ENCODE data around the gene TRIP12.

The TRIP12 gene

GRCh38 chr2:229714736-229715541, 206.9 kb downstream of the TRIP12 start:
- H3K4me1 ChIP-seq (ENCODE audit: control insufficient read depth in 5 of 5, insufficient read depth in 5 of 5, low read length in 5 of 5) = peaks cover 0 to 20% (median 17%) of the 10 kb centered on the region in 5 donors
- H3K27me3 ChIP-seq (ENCODE audit: control insufficient read depth in 5 of 5, insufficient read depth in 4 of 5, low read length in 5 of 5) = peaks cover 24 to 58% (median 40%) of the 10 kb centered on the region in 5 donors
- peak overlapping the region in 3 of 5 donors; percentile 32 to 67 (median 66) for H3K4me3 ChIP-seq (ENCODE audit: low read depth in 1 of 5, low read length in 5 of 5)
- H3K9ac ChIP-seq (ENCODE audit: low read length in 5 of 5) = no peak overlapping the region
- no peak overlapping the region for H3K27ac ChIP-seq (ENCODE audit: low read depth, low read length)
- peaks cover 0 to 7% (median 0%) of the 10 kb centered on the region in 5 donors for H3K9me3 ChIP-seq (ENCODE audit: control insufficient read depth in 5 of 5, low read length in 5 of 5)
- H3K36me3 ChIP-seq (ENCODE audit: control insufficient read depth in 5 of 5, insufficient read depth in 5 of 5, low read length in 5 of 5) = no peaks in the 10 kb centered on the region

- peak within 1 kb of the TSS in 3 of 5 donors; percentile 32 to 67 (median 66) for H3K4me3 ChIP-seq (ENCODE audit: low read depth in 1 of 5, low read length in 5 of 5)
- no peaks in the 10 kb centered on the region for H3K36me3 ChIP-seq (ENCODE audit: control insufficient read depth in 5 of 5, insufficient read depth in 5 of 5, low read length in 5 of 5)
- H3K4me1 ChIP-seq (ENCODE audit: control insufficient read depth in 5 of 5, insufficient read depth in 5 of 5, low read length in 5 of 5) = peaks cover 0 to 20% (median 17%) of the 10 kb centered on the region in 5 donors
- H3K9ac ChIP-seq (ENCODE audit: low read length in 5 of 5) = no peak within 1 kb of the TSS
- H3K27ac ChIP-seq (ENCODE audit: low read depth, low read length) = no peak within 1 kb of the TSS
- peaks cover 0 to 7% (median 0%) of the 10 kb centered on the region in 5 donors for H3K9me3 ChIP-seq (ENCODE audit: control insufficient read depth in 5 of 5, low read length in 5 of 5)
- H3K27me3 ChIP-seq (ENCODE audit: control insufficient read depth in 5 of 5, insufficient read depth in 4 of 5, low read length in 5 of 5) = peaks cover 24 to 57% (median 40%) of the 10 kb centered on the region in 5 donors
These were observed 207.6 kb downstream of the TRIP12 start, which contains the start of gene DNER for GRCh38 chr2:229714080-229714735. DNER (minus strand) TSS chr2:229714555; CDS start chr2:229714423, 132 bp downstream.
